ENCODE measurements around the gene ZNF609. TPM values are rescaled to one million over a fixed set of nuclear protein-coding genes. Genes with fewer than 3 reads are reported as not detected.
A peak's percentile ranks its signal among the peaks of the same experiment; 100 is the strongest.
"Not testable (repeated sequence)": the region's sequence is repeated elsewhere in the genome, so short reads cannot be mapped to it uniquely, and the experiment has no call there.

The ZNF609 gene
- total and polyA plus RNA-seq, 10 of the 15 experiments (the other 5 are each of a cell fraction or from before 2014, with no cell fraction given) = 5.1 to 35.3 (median 13.6) TPM

DNA sequence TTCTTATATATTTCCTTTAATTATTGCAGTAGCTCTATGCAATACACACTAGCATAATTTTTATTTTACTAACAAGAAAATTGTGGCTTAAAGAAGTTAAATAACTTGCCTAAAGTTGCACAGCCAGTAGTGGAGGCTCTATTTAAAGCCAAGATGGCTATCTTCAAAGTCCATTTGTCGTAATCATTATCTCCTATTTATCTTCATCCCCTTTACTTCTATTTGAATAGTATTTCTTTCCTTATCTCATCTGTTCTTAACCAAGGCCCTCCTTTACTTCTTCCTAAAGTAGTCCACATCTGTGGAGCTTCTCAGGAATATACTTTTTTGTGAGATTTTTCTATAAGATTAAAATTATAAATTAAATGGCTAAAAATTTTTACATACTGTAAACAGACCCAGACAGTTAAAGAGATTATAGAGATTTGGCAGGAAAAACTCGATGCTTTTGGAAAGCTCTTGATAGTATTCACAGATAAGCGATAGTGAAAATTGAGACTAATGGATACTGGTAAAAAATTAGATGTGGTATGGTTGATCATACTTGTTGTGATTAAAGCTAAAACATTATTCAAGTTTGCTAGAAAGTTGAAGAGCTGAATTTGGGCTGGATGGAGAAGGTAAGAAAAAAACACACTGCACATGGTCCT is 129.2 kb downstream of the ZNF609 start:
- ChIA-PET RAD21 (ENCODE audit: unreplicated experiment) (interaction anchor here (0.8 kb wide), 1 partner anchor 31 kb away, joined by 3 read pairs; no protein-coding TSS in a partner anchor), CTCF (interaction anchor here (1.1 to 1.5 kb wide), 2 partner anchors 10 to 62 kb away, joined by 3 read pairs; no protein-coding TSS in a partner anchor), SMC1A (ENCODE audit: uncharacterized antibody, unreplicated experiment) (interaction anchor here (0.6 to 2.5 kb wide), 13 partner anchors 12 to 322 kb away, joined by 3 to 13 read pairs (median 3); partner anchors contain the start of gene ANKDD1A), POLR2A (interaction anchor here (0.9 to 1.1 kb wide), 2 partner anchors 10 to 23 kb away, joined by 3 to 5 read pairs; no protein-coding TSS in a partner anchor)
- Histone ChIP-seq H3K4me3 (no peak overlapping the region), H3K79me2 (ENCODE audit: control insufficient read depth, insufficient read depth, low read length) (peaks cover 34% of the 10 kb centered on the region), H3K9ac (ENCODE audit: control insufficient read depth, insufficient read depth, low read length) (no peak overlapping the region), H3K4me2 (ENCODE audit: control insufficient read depth, insufficient read depth) (no peak overlapping the region), H2AFZ (ENCODE audit: control insufficient read depth, low read depth, low read length) (no peak overlapping the region), H3K27me3 (replicated peaks in 1 of 2; ENCODE audit: control insufficient read depth in 2 of 2, insufficient read depth in 2 of 2, low read length in 1 of 2) (no peaks in the 10 kb centered on the region), H3K9me3 (replicated peaks; ENCODE audit: control insufficient read depth, insufficient read depth, low read length) (no peaks in the 10 kb centered on the region), H4K20me1 (ENCODE audit: control insufficient read depth, insufficient read depth) (no peaks in the 10 kb centered on the region), H3K4me1 (ENCODE audit: control insufficient read depth, insufficient read depth, low read length) (peaks cover 5% of the 10 kb centered on the region; the same call in 1 of the 2 replicates), H3K27ac (ENCODE audit: control insufficient read depth, insufficient read depth) (no peak overlapping the region), H3K36me3 (ENCODE audit: control insufficient read depth in 2 of 2, insufficient read depth in 2 of 2, low read length in 1 of 2) (no peaks in the 10 kb centered on the region)
- BruUV-seq (replicated peaks) = TSS peak; percentile 45
- in situ Hi-C loops (cut with MboI) = no loop called here
- FAIRE-seq (peak; percentile 56), DNase-seq (ENCODE audit: low read depth, low spot score) (no peak), ATAC-seq (no peak)
- TF ChIP-seq TCF3 (IDR thresholded peaks at IDR 0.05; ENCODE audit: borderline replicate concordance, insufficient read depth, low read depth, low read length) = no peak
- TF ChIP-seq BACH1 (IDR thresholded peaks at IDR 0.05; ENCODE audit: borderline replicate concordance) = no peak
- intact Hi-C loops (cut with micrococcal nuclease; ENCODE audit: unreplicated experiment) = no loop called here
- 77% methylated on average over 3 of the region's 3 CpGs for WGBS (ENCODE audit: insufficient coverage, insufficient replicate concordance, low lambda C conversion rate, missing lambda C conversion rate)

- in situ Hi-C loops (cut with MboI); H3K4me2 ChIP-seq (ENCODE audit: control insufficient read depth, insufficient read depth); H3K9ac ChIP-seq (ENCODE audit: control insufficient read depth, insufficient read depth, low read length); H3K27ac ChIP-seq (ENCODE audit: control insufficient read depth, insufficient read depth); ATAC-seq; H3K36me3 ChIP-seq (ENCODE audit: control insufficient read depth in 2 of 2, insufficient read depth in 2 of 2, low read length in 1 of 2); FAIRE-seq; H4K20me1 ChIP-seq (ENCODE audit: control insufficient read depth, insufficient read depth); CTCF ChIA-PET; H2AFZ ChIP-seq (ENCODE audit: control insufficient read depth, low read depth, low read length); intact Hi-C loops (cut with micrococcal nuclease; ENCODE audit: unreplicated experiment); BruUV-seq (replicated peaks); H3K4me3 ChIP-seq; DNase-seq (ENCODE audit: low read depth, low spot score); H3K27me3 ChIP-seq (replicated peaks in 1 of 2; ENCODE audit: control insufficient read depth in 2 of 2, insufficient read depth in 2 of 2, low read length in 1 of 2); H3K9me3 ChIP-seq (replicated peaks; ENCODE audit: control insufficient read depth, insufficient read depth, low read length): not testable (repeated sequence)
- ChIA-PET RAD21 (ENCODE audit: unreplicated experiment) (interaction anchor here (0.8 kb wide), 1 partner anchor 126 kb away, joined by 3 read pairs; no protein-coding TSS in a partner anchor), POLR2A (interaction anchor here (0.6 to 1.5 kb wide), 5 partner anchors 11 to 44 kb away, joined by 3 to 4 read pairs (median 4); no protein-coding TSS in a partner anchor), SMC1A (ENCODE audit: uncharacterized antibody, unreplicated experiment) (interaction anchor here (1.0 to 1.5 kb wide), 2 partner anchors 19 to 79 kb away, joined by 3 to 4 read pairs; no protein-coding TSS in a partner anchor)
- 98% methylated on average over 18 of the region's 18 CpGs for WGBS (ENCODE audit: insufficient coverage, insufficient replicate concordance, low lambda C conversion rate, missing lambda C conversion rate)
- Histone ChIP-seq H3K4me1 (ENCODE audit: control insufficient read depth, insufficient read depth, low read length) (peaks cover 10% of the 10 kb centered on the region), H3K79me2 (ENCODE audit: control insufficient read depth, insufficient read depth, low read length) (peaks cover 36% of the 10 kb centered on the region)
Observed at GRCh38 chr15:64592845-64593244, 132.5 kb downstream of the ZNF609 start.
